MCF 10A (cell line): ENCODE results near the gene OR10S1. TPM values are rescaled to one million over a fixed set of nuclear protein-coding genes. Genes with fewer than 3 reads are reported as not detected.

Source experiments
- BruUV-seq: library from RNA; stranded (reverse); fragments of 400-500 nt; replicated peaks from 2 replicates; lab custom pipeline; 2021; lab: Mats Ljungman, UMichigan
- CTCF ChIA-PET: fragments of 300-600 bp; sonication (Branson Sonifier 250); formaldehyde crosslinking; extraction: SDS; loops from one replicate; lab custom pipeline; 2021; ENCODE audit warnings: antibody characterized with exemption, inconsistent platforms; lab: Yijun Ruan, JAX
- POLR2A ChIA-PET: fragments of 300-600, 350-650 bp; sonication (Branson Sonifier 250); formaldehyde crosslinking; extraction: SDS; loops from one replicate; lab custom pipeline; 2020; ENCODE audit warnings: antibody characterized with exemption, inconsistent platforms; lab: Yijun Ruan, JAX
- DNase-seq: peaks from one replicate; pipeline ENCODE4 v3.0.0-alpha.2; 2018; ENCODE audit not compliant: unreplicated experiment
- H3K27ac Mint-ChIP-seq: one replicate; pipeline ENCODE4 v1.8.0; 2022; ENCODE audit warnings: mild to moderate bottlenecking, low read depth, mixed read lengths; ENCODE audit not compliant: unreplicated experiment
- H3K27me3 Mint-ChIP-seq: one replicate; pipeline ENCODE4 v1.8.0; 2022; ENCODE audit warnings: mixed read lengths; ENCODE audit not compliant: insufficient read depth, unreplicated experiment
- H3K36me3 Mint-ChIP-seq: one replicate; pipeline ENCODE4 v1.8.0; 2022; ENCODE audit warnings: mild to moderate bottlenecking, moderate library complexity, mixed read lengths; ENCODE audit not compliant: insufficient read depth, unreplicated experiment
- H3K4me1 Mint-ChIP-seq: one replicate; pipeline ENCODE4 v1.8.0; 2022; ENCODE audit warnings: mixed read lengths; ENCODE audit not compliant: insufficient read depth, unreplicated experiment
- H3K4me3 Mint-ChIP-seq: one replicate; pipeline ENCODE4 v1.8.0; 2022; ENCODE audit warnings: mild to moderate bottlenecking, moderate library complexity, mixed read lengths; ENCODE audit not compliant: unreplicated experiment
- H3K9me3 Mint-ChIP-seq: one replicate; pipeline ENCODE4 v1.8.0; 2022; ENCODE audit warnings: mixed read lengths; ENCODE audit not compliant: unreplicated experiment
- intact Hi-C: fragments of 100-400 bp; cut with micrococcal nuclease; formaldehyde crosslinking; loops from 2 replicates; pipeline ENCODE4 v1.14.1; 2022
- total RNA-seq: library from RNA; stranded (reverse); gene quantifications from 2 replicates; pipeline ENCODE4 v1.2.3, GENCODE V29; 2022
- TF ChIP-seq, protein P1 (sequence below): fragments of 200-600 bp; IDR thresholded peaks from one replicate; pipeline ENCODE4 v1.8.0; 2022; ENCODE audit warnings: antibody characterized with exemption, mild to moderate bottlenecking; ENCODE audit not compliant: unreplicated experiment

OR10S1 gene
- total RNA-seq, 1 experiment from 2014 or later: 0.37 TPM

DNA sequence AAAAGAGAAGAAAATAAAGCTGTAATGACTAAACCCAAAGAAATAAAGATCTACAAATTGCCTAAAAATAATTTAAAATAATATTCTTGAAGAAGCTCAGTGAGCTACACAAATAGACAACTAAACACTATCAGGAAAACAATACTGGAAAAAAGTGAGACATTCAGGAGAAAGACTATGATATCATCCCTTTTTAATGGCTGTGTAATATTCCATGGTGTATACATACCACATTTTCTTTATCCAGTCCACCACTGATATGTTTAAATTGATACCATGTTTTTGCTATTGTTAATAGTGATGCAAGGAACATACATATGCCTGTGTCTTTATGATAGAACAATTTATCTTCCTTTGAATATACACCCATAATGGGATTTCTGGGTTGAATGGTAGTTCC lies 20.8 kb downstream of the OR10S1 start:
- peaks cover 11% of the 10 kb centered on the region for H3K9me3 Mint-ChIP-seq
- TF ChIP-seq, protein P1, sequence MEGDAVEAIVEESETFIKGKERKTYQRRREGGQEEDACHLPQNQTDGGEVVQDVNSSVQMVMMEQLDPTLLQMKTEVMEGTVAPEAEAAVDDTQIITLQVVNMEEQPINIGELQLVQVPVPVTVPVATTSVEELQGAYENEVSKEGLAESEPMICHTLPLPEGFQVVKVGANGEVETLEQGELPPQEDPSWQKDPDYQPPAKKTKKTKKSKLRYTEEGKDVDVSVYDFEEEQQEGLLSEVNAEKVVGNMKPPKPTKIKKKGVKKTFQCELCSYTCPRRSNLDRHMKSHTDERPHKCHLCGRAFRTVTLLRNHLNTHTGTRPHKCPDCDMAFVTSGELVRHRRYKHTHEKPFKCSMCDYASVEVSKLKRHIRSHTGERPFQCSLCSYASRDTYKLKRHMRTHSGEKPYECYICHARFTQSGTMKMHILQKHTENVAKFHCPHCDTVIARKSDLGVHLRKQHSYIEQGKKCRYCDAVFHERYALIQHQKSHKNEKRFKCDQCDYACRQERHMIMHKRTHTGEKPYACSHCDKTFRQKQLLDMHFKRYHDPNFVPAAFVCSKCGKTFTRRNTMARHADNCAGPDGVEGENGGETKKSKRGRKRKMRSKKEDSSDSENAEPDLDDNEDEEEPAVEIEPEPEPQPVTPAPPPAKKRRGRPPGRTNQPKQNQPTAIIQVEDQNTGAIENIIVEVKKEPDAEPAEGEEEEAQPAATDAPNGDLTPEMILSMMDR: no peak
- intact Hi-C loops: no loop called here
- no peaks in the 10 kb centered on the region for H3K27me3 Mint-ChIP-seq
- DNase-seq: no peak
- no peak overlapping the region for H3K4me3 Mint-ChIP-seq
- H3K36me3 Mint-ChIP-seq: no peaks in the 10 kb centered on the region
- ChIA-PET POLR2A (no interaction called here), CTCF (interaction anchor here (0.7 to 0.8 kb wide), 2 partner anchors 13 to 846 kb away, joined by 3 to 4 read pairs; partner anchors contain the start of gene OR6T1)
- peaks cover 6% of the 10 kb centered on the region for H3K4me1 Mint-ChIP-seq
- no TSS peak for BruUV-seq
- no peak overlapping the region for H3K27ac Mint-ChIP-seq

DNA sequence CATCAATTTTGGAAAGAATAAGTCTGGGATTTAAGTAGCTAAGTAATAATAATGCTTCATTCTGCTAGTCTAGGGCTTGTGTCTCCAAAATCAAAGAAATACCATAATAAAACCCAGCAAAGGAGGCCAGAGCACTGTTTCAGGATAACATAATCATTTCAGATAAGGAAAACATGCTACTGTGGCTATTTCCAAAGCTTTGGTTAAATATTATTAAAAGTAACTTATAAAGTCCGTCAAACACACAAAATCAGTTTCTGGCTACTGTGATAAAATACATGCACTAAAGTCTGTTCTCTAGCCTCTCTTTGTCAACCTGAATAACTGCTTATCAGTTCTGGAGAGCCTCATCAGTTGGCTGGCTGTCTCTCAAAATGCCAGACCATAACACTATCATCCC lies 32.4 kb downstream of the OR10S1 start:
- intact Hi-C loops: no loop called here
- BruUV-seq: no TSS peak

DNA sequence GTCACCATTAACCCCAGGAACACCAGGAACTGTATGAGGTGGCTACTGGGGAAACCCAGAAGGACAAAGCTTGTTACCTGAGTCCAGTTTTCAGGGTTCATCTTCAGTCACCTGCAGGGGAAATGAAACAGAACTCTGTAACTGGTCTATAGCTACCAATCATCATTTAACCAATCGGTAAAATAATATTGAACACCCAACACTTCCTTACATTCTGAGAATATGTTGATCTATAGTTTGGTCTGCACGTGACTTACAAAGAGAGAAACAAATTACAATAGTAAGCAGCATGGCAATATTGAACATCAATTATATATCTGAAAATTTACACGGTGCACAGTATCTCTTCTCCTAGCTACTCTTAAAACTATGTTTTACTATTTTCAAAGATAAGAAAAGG lies 33.8 kb downstream of the OR10S1 start, which contains the start of gene OR6T1:
Gene OR6T1 (minus strand): TSS at position 101 of the 400 bp plus-strand sequence. CDS start 0 bp downstream, at position 101.
- Mint-ChIP-seq H3K36me3 (no peaks in the 10 kb centered on the region), H3K27ac (no peak within 1 kb of the TSS), H3K9me3 (peaks cover 7% of the 10 kb centered on the region), H3K27me3 (no peaks in the 10 kb centered on the region), H3K4me3 (no peak within 1 kb of the TSS), H3K4me1 (no peaks in the 10 kb centered on the region)
- CTCF ChIA-PET: interaction anchor here (0.5 to 0.8 kb wide), 4 partner anchors 9 to 696 kb away, joined by 3 to 4 read pairs (median 3); no protein-coding TSS in a partner anchor
- intact Hi-C loops: no loop called here
- TF ChIP-seq, protein P1: no peak
- POLR2A ChIA-PET: no interaction called here
- BruUV-seq: no TSS peak
- no peak for DNase-seq

More for the DNA sequence above, 32.4 kb downstream of the OR10S1 start:
- CTCF ChIA-PET: no interaction called here
- H3K27ac Mint-ChIP-seq: no peak overlapping the region
- DNase-seq: no peak
- no peak overlapping the region for H3K4me3 Mint-ChIP-seq
- H3K27me3 Mint-ChIP-seq: no peaks in the 10 kb centered on the region
- TF ChIP-seq, protein P1: no peak
- no peaks in the 10 kb centered on the region for H3K36me3 Mint-ChIP-seq
- POLR2A ChIA-PET: interaction anchor here (1.1 kb wide), 1 partner anchor 122 kb away, joined by 3 read pairs; no protein-coding TSS in a partner anchor
- no peaks in the 10 kb centered on the region for H3K4me1 Mint-ChIP-seq
- H3K9me3 Mint-ChIP-seq: peaks cover under 1% of the 10 kb centered on the region

DNA sequence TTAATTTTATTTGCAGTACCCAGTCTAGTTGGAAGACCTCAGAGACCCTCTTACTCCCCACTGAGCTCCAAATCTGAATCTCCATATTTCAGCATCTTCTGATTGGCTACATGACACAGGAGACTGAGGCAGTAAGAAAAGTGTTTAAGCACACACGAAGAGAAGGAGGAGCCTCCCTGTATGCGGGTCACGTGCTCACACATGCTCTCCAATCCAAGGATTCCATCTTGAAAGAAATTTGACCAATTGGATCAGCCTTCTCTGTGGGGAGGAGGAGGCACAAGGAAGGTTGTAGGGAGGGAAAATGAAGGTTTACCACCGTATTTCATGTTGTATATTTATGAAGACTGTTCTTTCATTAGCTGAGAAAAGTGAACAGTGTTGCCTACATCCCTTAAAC lies 35.2 kb downstream of the OR10S1 start:
- TF ChIP-seq, protein P1: no peak
- Mint-ChIP-seq H3K9me3 (peaks cover 7% of the 10 kb centered on the region), H3K4me1 (no peaks in the 10 kb centered on the region), H3K36me3 (no peaks in the 10 kb centered on the region), H3K4me3 (no peak overlapping the region), H3K27ac (no peak overlapping the region), H3K27me3 (no peaks in the 10 kb centered on the region)
- intact Hi-C loops: no loop called here
- DNase-seq: no peak
- ChIA-PET POLR2A (no interaction called here), CTCF (no interaction called here)
- BruUV-seq: no TSS peak
